Breast epithelium (tissue), 3 donors: Measurements from ENCODE around the gene RAB24.

Source experiments
- CTCF ChIP-seq, 3 donors: fragments of 450-650 bp; IDR thresholded peaks; one replicate each; pipeline ENCODE4 v1.5.1; 2016 to 2017; ENCODE audit warnings: antibody characterized with exemption in 3 of 3, mild to moderate bottlenecking in 3 of 3, moderate library complexity in 3 of 3
- POLR2A ChIP-seq: fragments of 450-650 bp; IDR thresholded peaks from one replicate; pipeline ENCODE4 v1.6.1; 2016; ENCODE audit warnings: antibody characterized with exemption, mild to moderate bottlenecking, moderate library complexity
- POLR2AphosphoS5 ChIP-seq, 3 donors: sonication (generic); formaldehyde crosslinking; IDR thresholded peaks; one replicate each; pipeline ENCODE4 v1.6.1; 2017; ENCODE audit warnings: antibody characterized with exemption in 3 of 3

- TF ChIP-seq POLR2A: no peak
- no peak for TF ChIP-seq CTCF (IDR thresholded peaks at IDR 0.05)
- TF ChIP-seq POLR2AphosphoS5 (IDR thresholded peaks at IDR 0.05): no peak
Measured at GRCh38 chr5:177264178-177264577, 39.3 kb downstream of the RAB24 start.
